GM12865 (cell line): ENCODE data around the gene STAM2.
"Not testable (repeated sequence)": the region's sequence is repeated elsewhere in the genome, so short reads cannot be mapped to it uniquely, and the experiment has no call there.

Experiments used
- DNase-seq: peaks from one replicate; pipeline ENCODE4 v3.0.0; 2010; ENCODE audit warnings: low read depth
- H3K4me3 ChIP-seq: 2 replicates; pipeline ENCODE4 v1.5.1; 2011; ENCODE audit warnings: mild to moderate bottlenecking, low read depth, low read length, control low read depth
- CTCF ChIP-seq: IDR thresholded peaks from 2 replicates; pipeline ENCODE4 v1.5.1; 2011; ENCODE audit warnings: low read length, control low read depth, low read depth, inconsistent platforms; ENCODE audit not compliant: insufficient read depth; ENCODE audit errors: missing control alignments

Gene STAM2

GRCh38 chr2:152122161-152122560 lies 53.4 kb downstream of the STAM2 start:
- DNase-seq, result no peak
- no peak for TF ChIP-seq CTCF

GRCh38 chr2:152120430-152120829 lies 55.1 kb downstream of the STAM2 start:
- no peak for TF ChIP-seq CTCF
- no peak for DNase-seq
- no peak overlapping the region for H3K4me3 ChIP-seq

More at GRCh38 chr2:152122161-152122560, 53.4 kb downstream of the STAM2 start:
- no peak overlapping the region for H3K4me3 ChIP-seq

GRCh38 chr2:152115952-152116351 lies 59.6 kb downstream of the STAM2 start:
- TF ChIP-seq CTCF, result no peak
- no peak for DNase-seq

GRCh38 chr2:152114366-152114765 lies 61.2 kb downstream of the STAM2 start:
- no peak for TF ChIP-seq CTCF
- DNase-seq, result no peak

More at GRCh38 chr2:152115952-152116351, 59.6 kb downstream of the STAM2 start:
- no peak overlapping the region for H3K4me3 ChIP-seq

GRCh38 chr2:152107140-152107539 lies 68.4 kb downstream of the STAM2 start:
- DNase-seq, H3K4me3 ChIP-seq: not testable (repeated sequence)

More at GRCh38 chr2:152114366-152114765, 61.2 kb downstream of the STAM2 start:
- no peak overlapping the region for H3K4me3 ChIP-seq

GRCh38 chr2:152106464-152106863 lies 69.1 kb downstream of the STAM2 start:
- H3K4me3 ChIP-seq, result no peak overlapping the region
- DNase-seq, result no peak
- no peak for TF ChIP-seq CTCF

- no peak for TF ChIP-seq CTCF
- no peak for DNase-seq
- H3K4me3 ChIP-seq, result no peak overlapping the region
Observed at GRCh38 chr2:152103271-152103670, 72.3 kb downstream of the STAM2 start.
